HG03521 (cell line): ENCODE results near the gene TPCN2.
A peak's percentile ranks its signal among the peaks of the same experiment; 100 is the strongest.

Source experiments
- ATAC-seq: cut with Tn5 transposase; IDR thresholded peaks from one replicate; pipeline ENCODE4 v1.9.1; 2021; ENCODE audit warnings: mild to moderate bottlenecking, moderate library complexity; ENCODE audit not compliant: unreplicated experiment

The TPCN2 gene

GRCh38 chr11:69091638-69092165 lies 43.0 kb downstream of the TPCN2 start:
- ATAC-seq, result no peak

GRCh38 chr11:69092263-69092662 lies 43.5 kb downstream of the TPCN2 start:
- ATAC-seq, result no peak

- no peak for ATAC-seq
Observed at GRCh38 chr11:69093106-69093505, 44.4 kb downstream of the TPCN2 start.

GRCh38 chr11:69094111-69094914 lies 45.6 kb downstream of the TPCN2 start:
- ATAC-seq, result no peak

GRCh38 chr11:69094915-69095290 lies 46.2 kb downstream of the TPCN2 start:
- ATAC-seq, result no peak

DNA sequence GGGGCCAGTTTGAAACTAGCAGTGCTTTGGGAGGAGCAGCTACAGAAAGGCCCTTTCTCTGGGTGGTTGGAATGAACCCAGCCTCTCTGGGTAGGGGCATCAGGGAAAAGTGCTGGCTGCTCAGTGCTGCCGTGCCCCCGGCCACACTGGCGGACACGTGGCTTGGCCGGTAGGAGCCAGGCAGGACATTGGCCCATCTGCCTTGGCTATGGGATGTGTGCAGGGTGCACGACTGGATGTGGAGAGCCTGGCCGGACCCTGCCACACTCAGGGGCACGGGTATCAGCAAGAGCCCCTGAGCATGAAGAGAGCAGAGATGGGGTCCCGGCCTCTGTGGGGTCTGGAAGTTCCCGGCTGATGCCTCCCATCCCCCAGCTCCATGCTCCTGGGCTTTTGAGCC lies 46.6 kb downstream of the TPCN2 start:
- no peak for ATAC-seq

- ATAC-seq, result no peak
Observed at GRCh38 chr11:69096473-69096872, 47.7 kb downstream of the TPCN2 start.

GRCh38 chr11:69097263-69097662 lies 48.5 kb downstream of the TPCN2 start:
- ATAC-seq, result no peak

DNA sequence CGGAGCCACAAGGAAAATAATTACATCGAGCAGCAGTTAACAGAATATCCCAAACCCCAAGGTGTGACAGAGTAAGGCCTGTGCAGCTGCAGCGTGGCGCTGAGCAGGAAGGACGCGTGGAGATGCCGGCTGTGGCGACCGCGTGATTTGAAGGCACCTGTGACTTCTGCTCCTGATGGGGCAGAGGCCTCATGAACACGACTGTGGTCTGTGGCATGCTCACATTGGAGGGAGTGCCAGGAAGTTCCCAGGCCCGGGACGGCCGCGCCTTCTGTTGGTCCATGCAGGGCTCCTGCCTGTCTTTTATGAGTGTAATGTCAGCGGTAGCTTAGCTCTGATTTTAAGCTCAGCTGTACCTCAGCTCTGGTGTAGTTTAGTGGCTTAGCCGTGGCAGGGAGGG lies 50.4 kb downstream of the TPCN2 start:
- no peak for ATAC-seq

- ATAC-seq, result no peak
Observed at GRCh38 chr11:69100454-69101114, 51.9 kb downstream of the TPCN2 start.

DNA sequence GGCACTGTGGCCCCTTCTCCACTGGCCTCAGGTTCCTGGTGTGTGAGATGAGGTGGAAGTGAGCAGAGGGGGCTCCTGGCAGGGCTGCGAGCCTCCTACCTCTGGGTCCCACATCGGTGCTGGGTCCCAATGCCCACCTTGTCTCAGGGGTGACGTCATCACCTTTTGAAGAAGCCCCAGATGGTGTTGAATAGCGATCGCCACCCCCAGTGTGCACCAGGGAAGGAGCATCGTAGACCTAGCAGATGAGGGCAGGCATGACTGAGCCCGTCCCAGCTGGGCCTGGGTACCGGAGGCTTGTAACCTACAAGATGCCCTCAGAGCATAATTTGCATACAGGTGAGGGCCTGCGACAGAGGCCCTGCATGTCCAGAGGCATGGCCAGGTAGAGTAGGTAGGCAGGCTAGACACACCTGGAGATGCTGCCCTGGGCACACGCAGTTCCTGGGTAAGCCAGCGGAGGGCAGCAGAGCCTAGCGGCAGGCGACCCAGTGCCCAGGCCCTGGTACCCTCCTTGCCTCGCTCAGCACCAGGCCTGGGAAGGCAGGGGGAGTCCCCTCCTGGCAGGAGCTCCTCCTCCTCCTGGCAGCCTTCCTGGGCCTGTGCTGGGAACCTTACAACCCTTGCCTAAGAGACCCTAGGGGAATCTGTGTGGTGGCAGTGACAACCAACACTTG lies 52.5 kb downstream of the TPCN2 start:
- peak; percentile 65 for ATAC-seq

- no peak for ATAC-seq
Observed at GRCh38 chr11:69101792-69102695, 53.3 kb downstream of the TPCN2 start.

- ATAC-seq, result no peak
Observed at GRCh38 chr11:69102732-69103615, 54.2 kb downstream of the TPCN2 start.

DNA sequence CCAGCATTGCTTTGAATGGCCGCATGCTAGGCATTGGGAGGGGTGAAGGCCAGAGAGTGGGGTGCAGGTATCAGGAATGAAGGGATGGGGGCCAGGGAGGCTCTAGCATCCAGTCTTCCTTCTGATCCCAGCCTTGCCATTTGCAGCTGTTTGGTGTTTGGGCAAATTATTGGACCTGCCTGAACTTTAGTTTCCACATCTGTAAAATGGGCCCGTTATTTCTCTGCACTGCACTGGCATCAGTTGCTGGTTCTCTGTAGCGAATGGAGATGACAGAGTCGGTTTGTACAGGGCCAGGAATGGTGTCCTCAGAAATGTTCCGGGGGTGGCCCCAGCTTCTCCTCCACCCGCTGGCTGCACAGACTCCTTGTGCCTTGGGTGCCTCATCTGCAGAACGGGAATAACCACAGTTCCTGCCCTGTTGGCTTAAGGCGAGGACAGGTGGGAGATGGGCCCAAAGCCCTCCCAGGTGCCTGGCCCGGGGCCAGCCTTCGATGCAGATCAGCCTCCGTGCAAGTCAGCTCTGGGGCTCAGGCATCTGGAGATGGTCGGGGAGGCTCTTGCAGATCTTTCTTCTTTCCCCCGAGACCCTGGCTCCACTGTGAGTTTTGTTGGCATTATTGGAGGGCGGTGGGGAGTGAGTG lies 55.6 kb downstream of the TPCN2 start:
- ATAC-seq, result no peak

DNA sequence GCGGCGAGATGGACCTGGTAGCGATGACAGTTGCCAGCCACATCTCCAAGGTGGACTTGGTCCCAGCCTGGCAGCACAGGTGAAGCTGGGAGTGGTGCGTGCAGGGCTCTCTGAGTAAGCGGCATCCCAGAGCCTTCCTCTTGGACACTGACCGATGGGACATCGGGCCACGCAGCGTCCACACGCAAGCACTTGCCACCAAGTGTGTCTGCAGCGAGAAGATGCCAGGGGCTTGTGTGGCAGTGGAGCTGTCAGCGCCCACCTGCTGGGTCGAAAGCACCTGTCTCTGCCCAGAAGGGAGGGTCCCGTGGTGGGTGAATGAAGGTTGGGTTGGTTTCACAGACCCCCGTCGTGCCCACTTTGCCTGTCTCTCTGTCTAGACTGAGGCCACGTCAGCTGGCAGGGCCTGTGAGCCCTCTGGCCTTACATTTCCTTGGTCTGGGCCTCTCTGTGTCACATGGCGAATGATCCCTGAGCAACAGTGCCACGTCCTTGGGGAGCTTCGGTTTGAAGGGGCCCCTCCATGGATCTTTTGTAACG lies 56.2 kb downstream of the TPCN2 start:
- no peak for ATAC-seq

- ATAC-seq, result no peak
Observed at GRCh38 chr11:69105461-69106030, 56.8 kb downstream of the TPCN2 start.

DNA sequence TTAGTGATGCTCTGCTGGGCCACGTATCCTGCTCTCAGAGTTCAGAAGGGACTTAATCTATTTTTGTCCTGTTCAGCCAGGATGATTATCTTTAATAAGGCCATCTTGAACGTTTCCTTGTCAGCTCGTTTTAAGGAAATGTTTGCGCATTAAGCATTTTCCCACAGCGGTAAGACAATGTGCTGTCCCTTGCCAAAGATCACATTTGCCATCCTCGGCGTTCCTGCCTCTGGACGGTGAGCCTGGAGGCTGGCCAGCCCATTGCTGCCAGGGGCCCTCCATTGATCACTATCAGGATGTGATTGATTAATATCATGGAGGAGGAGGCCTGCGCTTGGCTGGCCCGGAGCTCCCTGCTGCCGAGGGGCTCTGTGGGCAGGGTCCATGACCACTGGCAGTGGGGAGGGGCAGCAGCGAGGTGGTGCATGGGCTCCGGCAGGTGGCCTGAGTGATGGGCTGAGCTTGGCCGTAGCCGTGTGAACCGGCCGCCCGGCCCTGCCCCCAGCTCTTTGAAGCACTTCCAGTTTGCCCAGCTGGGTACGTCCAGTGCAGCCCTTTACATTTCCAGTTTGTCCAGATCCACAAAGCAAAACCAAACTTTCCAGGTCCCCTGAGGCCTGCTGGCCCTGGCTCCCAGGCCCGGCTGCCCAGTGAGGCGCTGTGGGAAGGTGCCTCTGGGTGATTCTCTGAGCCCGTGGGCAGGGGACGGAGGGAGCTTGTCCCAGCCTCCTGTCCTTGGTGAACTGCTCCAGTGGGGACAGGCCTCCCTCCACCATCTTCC lies 57.5 kb downstream of the TPCN2 start:
- no peak for ATAC-seq

DNA sequence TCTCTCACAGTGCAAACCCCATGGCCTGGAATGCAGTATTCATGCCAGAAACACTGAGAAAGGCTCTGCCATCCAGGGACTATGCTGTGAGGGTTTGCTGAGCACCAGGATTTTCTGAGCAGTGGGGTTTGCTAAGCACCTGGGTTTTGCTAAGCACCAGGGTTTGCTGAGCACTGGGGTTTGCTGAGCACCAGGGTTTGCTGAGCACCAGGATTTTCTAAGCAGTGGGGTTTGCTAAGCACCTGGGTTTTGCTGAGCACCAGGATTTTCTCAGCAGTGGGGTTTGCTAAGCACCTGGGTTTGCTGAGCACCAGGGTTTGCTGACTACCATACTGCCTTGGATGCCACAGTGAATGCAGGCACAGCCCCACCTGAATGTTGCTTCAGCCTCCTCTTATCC lies 58.7 kb downstream of the TPCN2 start:
- no peak for ATAC-seq
